Lower lobe of right lung (tissue), 2 donors: ENCODE results near the gene TOR1A. TPM values are rescaled to one million over a fixed set of nuclear protein-coding genes. Genes with fewer than 3 reads are reported as not detected.

Experiments used
- ATAC-seq, 2 donors: fragments of 200-7000 bp; cut with Tn5 transposase; one replicate each; pipeline ENCODE4 v1.9.1; 2020 to 2022; ENCODE audit warnings: mild to moderate bottlenecking in 2 of 2, moderate library complexity in 2 of 2
- DNase-seq: peaks from one replicate; pipeline ENCODE4 v3.0.0-alpha.2; 2020
- H3K27ac ChIP-seq: fragments of 200-600 bp; one replicate; pipeline ENCODE4 v1.8.0; 2022
- H3K27me3 ChIP-seq: fragments of 200-600 bp; one replicate; pipeline ENCODE4 v1.8.0; 2022; ENCODE audit warnings: low read depth
- H3K36me3 ChIP-seq: fragments of 200-600 bp; one replicate; pipeline ENCODE4 v1.8.0; 2022; ENCODE audit warnings: mild to moderate bottlenecking
- H3K4me1 ChIP-seq: fragments of 200-600 bp; one replicate; pipeline ENCODE4 v1.8.0; 2022
- H3K4me3 ChIP-seq: fragments of 200-600 bp; one replicate; pipeline ENCODE4 v1.8.0; 2022; ENCODE audit warnings: mild to moderate bottlenecking
- H3K9me3 ChIP-seq: fragments of 200-600 bp; one replicate; pipeline ENCODE4 v1.8.0; 2022
- CTCF ChIP-seq: fragments of 200-600 bp; IDR thresholded peaks from one replicate; pipeline ENCODE4 v1.8.0; 2022; ENCODE audit warnings: antibody characterized with exemption, mild to moderate bottlenecking
- intact Hi-C: fragments of 100-400 bp; cut with DNase I; formaldehyde crosslinking; loops from one replicate; pipeline ENCODE4 v1.11.0; 2022
- long read RNA-seq: library from polyadenylated mRNA; unstranded; transcript quantifications from one replicate; pipeline ENCODE4 v2.0.0, GENCODE V29; 2021
- total RNA-seq: library from RNA; stranded (reverse); fragmentation: NEBNext Ultra II Directional; extraction: Animal tissue kit (Norgen Biotek cat#: 25700); gene quantifications from one replicate; pipeline ENCODE4 v1.2.1, GENCODE V29; 2021
- donor health status: DM: no; HTN: yes; CAD: no; lungs with severe emphysema.

The TOR1A gene
- total RNA-seq = 34.6 TPM
- long read RNA-seq, transcript TOR1A-201 (5 exons, 2,076 nt) = major isoform, 89 of 92 reads
- long read RNA-seq, partial matches to known transcripts = 1 of 92 reads
- long read RNA-seq, other reads (novel, unspliced or antisense) = 2 of 92 reads

GRCh38 chr9:129823935-129824601 is at the start of gene TOR1A:
Gene TOR1A (minus strand): TSS chr9:129824136. CDS start chr9:129824085, 51 bp downstream.
- Histone ChIP-seq H3K36me3 (peaks cover 61% of the 10 kb centered on the region), H3K27ac (peak within 1 kb of the TSS; percentile 81), H3K4me1 (peaks cover 9% of the 10 kb centered on the region), H3K9me3 (no peaks in the 10 kb centered on the region), H3K27me3 (no peaks in the 10 kb centered on the region), H3K4me3 (peak within 1 kb of the TSS; percentile 86)
- TF ChIP-seq CTCF = no peak
- ATAC-seq = peak; percentile 96 to 98
- peak; percentile 97 for DNase-seq
- intact Hi-C loops = no loop called here

- Histone ChIP-seq H3K27me3 (no peaks in the 10 kb centered on the region), H3K4me3 (no peak overlapping the region), H3K4me1 (no peaks in the 10 kb centered on the region), H3K27ac (no peak overlapping the region), H3K9me3 (no peaks in the 10 kb centered on the region), H3K36me3 (peaks cover 47% of the 10 kb centered on the region)
- ATAC-seq (no peak), DNase-seq (no peak)
- intact Hi-C loops = no loop called here
- TF ChIP-seq CTCF = no peak
Observed at GRCh38 chr9:129871046-129871445, 47.1 kb upstream of the TOR1A start.

- Histone ChIP-seq H3K9me3 (no peaks in the 10 kb centered on the region), H3K4me1 (no peaks in the 10 kb centered on the region), H3K36me3 (peaks cover 47% of the 10 kb centered on the region), H3K4me3 (no peak overlapping the region), H3K27ac (peak overlapping the region; percentile 22), H3K27me3 (no peaks in the 10 kb centered on the region)
- no peak for TF ChIP-seq CTCF
- no peak for DNase-seq
- no peak for ATAC-seq
- intact Hi-C loops = no loop called here
Observed at GRCh38 chr9:129869585-129870501, 45.9 kb upstream of the TOR1A start.

- DNase-seq (no peak), ATAC-seq (peak; percentile 63 to 84)
- Histone ChIP-seq H3K27ac (peak overlapping the region; percentile 22), H3K9me3 (no peaks in the 10 kb centered on the region), H3K36me3 (peaks cover 38% of the 10 kb centered on the region), H3K27me3 (no peaks in the 10 kb centered on the region), H3K4me1 (no peaks in the 10 kb centered on the region), H3K4me3 (no peak overlapping the region)
- intact Hi-C loops = no loop called here
- TF ChIP-seq CTCF = no peak
Observed at GRCh38 chr9:129868872-129869486, 45.0 kb upstream of the TOR1A start.
